HG03342 (cell line): ENCODE results near the gene MCM8.

Experiments used
- ATAC-seq: cut with Tn5 transposase; IDR thresholded peaks from one replicate; pipeline ENCODE4 v1.9.1; 2021; ENCODE audit warnings: mild to moderate bottlenecking, moderate library complexity; ENCODE audit not compliant: unreplicated experiment

The MCM8 gene

DNA sequence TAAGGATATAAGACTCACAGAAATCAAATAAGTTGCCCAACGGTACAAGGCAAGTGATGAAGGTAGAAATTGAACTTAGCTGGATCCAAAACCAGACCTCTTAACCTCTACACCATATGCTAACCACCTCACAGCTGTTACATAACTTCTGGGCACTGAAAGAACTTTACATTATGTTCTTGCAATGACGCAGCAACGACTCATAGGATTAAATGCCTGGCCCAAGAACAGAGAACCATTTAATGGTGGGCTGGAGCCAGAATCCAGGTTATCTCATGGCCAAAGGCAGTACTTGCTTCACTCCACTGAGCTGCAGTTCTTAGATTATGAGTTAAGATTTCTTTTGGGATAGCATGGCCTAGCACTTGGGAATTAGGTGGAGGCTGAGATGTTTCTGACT is 4.5 kb upstream of the MCM8 start:
- ATAC-seq, result no peak

DNA sequence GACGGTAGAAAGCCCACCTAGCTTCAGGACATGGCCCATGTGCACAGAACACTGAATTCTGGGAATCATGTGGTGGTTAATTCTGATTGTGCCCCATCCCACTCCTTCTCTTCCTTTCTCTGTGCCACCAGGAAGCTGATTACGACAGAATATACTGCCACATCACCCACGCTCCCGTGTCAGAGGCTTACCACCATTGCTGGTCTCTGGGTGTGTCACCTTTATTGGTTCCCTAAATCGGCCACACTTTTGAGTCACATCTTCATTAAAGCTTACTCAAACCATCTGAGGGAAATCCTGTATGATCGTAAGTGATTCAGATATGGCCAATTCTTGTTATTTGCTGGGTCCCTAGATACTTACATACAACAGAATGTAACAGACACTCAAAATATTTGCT is 3.2 kb upstream of the MCM8 start:
- no peak for ATAC-seq

DNA sequence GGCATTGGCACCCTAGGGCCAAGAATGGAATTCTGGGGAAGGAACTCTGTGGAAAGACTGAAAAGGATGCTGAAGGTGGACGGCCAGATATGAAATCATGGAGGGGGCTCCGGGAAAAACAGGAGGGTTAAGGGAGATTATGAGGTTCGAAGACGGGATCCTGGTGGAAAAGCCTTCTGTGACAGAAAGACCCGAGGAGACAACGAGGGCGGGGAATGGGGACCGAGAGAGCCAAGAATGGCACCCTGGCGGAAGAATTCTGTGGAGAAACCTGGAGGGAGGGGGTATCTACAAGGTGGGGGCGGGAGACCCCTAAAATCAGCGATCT is 545 bp upstream of the MCM8 start:
- ATAC-seq, result peak; percentile 2

DNA sequence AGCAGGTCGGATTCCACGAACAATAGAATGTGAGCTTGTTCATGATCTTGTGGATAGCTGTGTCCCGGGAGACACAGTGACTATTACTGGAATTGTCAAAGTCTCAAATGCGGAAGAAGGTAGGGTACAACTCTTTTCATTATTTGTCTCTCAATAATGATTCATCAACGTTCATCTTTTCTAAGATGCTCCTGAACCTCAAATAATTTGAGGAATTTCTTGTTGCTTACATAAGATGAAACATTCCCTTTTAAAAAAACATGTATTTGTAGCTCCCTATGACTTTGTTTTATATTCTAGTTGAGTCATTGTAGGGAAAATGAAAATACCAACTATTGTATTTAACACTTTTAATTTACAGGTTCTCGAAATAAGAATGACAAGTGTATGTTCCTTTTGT is 17.0 kb downstream of the MCM8 start:
- ATAC-seq, result no peak

DNA sequence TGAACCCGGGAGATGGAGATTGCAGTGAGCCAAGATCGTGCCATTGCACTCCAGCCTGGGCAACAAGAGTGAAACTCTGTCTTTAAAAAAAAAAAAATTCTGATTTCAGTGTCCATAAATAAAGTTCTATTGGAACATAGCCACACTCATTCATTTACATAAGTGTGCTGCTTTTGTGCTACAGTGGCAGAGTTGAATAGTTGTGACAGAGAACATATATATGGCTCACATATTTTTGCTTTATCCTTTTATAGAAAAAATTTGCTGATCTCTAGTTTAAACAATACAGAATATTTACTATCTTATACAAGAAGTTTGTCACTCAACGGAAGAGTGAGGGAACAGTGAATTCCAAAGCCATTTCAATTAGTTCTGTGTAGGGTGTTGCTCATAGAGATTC is 18.0 kb downstream of the MCM8 start:
- no peak for ATAC-seq

DNA sequence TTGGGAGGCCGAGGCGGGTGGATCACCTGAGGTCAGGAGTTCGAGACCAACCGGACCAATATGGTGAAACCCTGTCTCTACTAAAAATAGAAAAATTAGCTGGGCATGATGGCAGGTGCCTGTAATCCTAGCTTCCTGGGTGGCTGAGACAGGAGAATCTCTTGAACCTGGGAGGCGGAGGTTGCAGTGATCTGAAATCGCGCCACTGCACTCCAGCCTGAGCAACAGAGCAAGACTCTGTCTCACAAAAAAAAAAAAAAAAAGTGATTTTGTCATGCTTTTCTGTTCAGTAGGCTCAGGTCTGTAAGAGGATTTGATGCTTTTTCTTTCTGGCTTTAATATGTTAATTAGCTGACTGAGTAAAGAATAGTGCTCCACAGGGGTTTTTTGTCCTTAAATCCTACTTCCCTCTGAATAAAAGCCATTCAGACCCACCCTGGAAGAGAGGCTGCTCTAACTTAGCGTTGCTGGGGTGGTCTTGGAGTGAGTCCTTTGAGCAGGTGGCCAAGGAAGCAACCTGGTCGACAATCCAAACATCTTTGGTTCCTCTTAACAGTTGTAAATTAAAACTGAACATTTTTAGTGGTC is 19.0 kb downstream of the MCM8 start:
- ATAC-seq, result no peak

DNA sequence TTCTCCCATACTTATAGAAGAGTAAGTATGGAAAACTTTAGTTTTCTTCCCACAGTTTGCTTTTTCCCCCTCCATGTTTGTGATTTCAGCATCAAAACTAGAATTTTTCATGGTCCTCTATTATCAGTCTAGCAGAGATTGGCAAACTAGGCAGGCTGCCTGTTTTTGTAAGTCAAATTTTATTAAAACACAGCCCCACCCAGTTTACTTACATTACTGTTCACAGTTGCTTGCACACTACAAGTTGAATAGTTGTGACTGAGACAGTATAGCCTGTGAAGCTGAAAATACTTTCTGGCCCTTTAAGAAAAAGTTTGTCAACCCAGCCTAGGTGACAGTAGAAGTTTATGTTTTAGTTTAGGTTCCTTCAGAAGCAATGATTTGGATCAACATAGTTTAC is 19.5 kb downstream of the MCM8 start:
- no peak for ATAC-seq

DNA sequence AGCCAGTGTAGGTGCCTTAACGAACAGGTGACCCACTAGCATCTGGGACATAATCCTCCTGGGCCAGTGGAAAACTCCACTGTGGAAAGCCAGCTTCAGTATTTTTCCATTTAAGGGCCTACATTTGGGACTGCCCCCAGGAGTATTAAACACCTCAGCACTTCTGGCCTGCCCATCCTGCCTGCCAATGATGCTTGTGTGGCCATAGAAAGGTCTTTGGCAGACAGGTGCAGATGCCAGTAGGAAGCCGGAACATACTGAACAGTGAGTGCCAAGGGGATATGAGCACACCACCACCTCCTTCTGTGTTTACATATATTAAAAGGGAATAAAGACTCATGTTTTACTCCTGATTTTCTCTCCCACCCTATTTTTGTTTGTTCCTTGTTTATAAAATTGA is 19.9 kb downstream of the MCM8 start:
- no peak for ATAC-seq

DNA sequence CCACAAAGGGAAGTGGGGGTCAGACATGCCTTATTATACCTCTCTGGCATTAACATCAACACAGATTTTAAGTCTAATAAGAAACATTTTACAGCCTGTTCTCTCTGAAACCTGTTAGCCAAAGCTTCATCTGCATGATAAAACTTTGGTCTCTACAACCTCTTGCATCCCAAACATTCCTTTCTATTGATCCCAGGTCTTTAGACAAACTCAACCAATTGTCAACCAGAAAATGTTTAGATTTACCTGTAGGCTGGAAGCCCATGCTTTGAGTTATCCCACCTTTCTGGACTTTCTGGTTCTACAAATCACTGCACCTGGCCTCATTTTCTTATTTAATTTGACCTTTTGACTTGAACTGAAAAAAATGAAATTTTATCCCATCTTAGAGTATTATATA is 20.8 kb downstream of the MCM8 start:
- ATAC-seq, result no peak

DNA sequence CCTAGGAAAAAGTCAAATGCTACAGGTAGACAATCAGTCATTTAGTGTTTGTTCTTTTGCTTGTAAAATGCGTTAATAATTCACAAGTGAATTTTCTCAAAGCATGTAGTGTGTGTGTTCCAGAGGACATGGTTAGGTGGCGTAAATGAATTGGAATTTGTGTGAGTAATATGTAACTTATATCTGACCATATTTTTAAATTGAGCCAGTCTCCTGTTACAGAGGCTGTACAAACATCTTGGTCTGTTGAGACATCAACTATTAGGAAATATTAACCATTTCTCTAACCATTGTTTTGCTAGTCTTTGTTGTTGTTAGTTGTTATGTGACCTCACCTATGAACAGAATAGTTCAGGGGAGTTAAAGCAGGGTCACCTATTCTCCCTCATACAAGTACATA is 22.7 kb downstream of the MCM8 start:
- no peak for ATAC-seq

DNA sequence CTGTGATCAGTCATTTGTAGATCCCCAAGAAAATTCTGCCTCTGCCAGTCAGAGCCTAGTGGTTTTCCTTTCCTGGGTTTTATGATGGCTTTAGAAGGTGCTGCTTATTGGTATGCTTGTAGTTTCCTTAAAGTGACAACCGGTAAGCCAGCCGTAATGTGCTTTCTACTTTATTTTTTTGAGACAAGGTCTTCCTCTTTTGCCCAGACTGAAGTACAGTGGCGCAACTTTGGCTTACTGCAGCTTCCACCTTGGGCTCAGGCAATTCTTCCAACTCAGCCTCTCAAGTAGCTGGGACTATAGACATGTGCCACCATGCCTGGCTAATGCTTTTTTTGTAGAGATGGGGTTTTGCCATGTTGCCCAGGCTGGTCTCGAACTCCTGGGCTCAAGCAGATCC is 23.5 kb downstream of the MCM8 start:
- no peak for ATAC-seq

DNA sequence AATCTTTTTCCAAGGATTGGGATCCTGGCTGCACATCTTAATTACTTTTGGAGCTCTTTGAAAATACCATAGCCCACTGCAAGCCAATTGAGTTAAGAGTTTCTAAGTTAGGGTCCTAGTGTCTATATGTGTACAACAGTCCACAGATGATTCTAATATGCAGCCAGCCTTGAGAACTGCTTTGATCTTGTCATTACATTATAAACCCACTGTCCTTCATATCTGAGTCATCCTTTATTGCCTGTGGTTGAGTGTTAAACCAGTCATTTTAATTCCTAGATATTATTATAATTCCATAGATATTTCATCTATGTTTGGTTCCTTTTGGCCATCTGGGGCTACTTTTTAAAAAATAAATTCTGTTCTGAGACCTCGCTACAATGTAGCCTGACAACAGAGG is 24.1 kb downstream of the MCM8 start:
- no peak for ATAC-seq

DNA sequence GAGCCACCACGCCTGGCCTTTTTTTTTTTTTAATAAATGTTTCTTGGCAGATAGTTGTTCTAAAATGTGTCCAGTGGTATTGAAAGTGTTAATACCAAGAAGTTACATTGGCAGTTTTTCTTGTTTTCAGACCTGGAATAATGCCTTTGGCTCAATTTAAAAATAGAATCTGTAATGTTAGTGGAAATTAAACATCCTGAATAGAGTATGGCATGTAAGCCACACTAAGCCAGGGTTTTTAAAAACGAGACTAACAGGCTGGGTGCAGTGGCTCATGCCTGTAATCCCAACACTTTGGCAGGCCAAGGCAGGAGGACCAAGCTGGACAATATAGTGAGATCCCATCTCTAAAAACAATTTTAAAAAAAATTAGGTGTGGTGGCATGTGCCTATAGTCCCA is 25.3 kb downstream of the MCM8 start:
- no peak for ATAC-seq

DNA sequence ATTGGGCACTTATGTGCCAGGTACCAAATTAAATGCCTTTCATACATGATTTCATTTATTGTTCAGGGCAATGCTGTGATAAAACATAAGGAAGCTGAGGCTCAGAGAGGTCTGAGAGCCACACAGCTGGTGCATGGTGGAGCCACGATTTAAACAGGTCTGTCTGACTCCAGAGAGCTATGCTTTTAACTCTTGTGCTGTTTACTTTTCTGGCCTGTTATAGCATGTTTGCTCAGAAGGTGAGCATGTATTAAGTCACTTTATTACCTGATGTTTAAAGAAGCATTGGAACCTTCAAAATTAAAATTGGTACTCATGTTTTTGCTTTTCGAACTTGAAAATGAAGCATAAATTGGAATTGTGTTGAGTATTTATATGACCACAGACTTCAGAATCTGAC is 26.8 kb downstream of the MCM8 start:
- no peak for ATAC-seq

DNA sequence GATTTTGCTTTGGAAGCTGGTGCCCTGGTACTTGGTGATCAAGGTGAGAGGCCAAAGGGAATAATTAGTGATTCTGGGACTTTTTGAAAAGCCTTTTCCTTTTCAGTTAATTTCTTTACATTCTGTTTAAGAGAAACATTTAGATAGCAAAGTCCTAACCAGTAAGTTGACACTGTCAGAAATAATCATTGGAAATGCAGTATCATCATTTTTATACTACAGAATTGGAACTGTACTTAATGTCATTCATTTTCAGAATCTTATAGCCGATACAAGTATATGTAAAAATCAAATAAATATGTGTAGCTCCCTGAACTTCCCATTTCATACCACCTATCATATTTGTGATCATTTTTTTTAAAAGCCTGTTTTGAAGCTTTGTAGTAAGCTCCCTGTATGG is 27.5 kb downstream of the MCM8 start:
- no peak for ATAC-seq

DNA sequence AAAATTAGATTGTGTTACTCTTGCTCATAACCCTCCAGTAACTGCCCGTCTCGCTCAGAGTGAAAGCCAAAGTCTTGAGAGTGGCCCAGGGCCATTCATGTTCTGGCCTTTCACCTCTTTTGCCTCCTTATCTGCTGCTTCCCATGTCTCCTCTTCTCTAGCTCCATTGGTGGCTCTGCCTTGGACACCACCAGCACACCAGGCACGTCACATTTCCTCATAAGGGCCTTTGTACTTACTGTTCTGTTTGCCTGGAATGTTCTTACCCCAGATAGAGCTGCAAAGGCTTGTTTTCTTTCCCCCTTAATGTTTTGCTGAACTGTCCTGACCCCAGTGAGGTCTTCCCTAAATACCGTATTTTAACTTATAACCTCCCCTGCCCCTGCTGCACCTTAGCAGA is 29.3 kb downstream of the MCM8 start:
- ATAC-seq, result no peak

DNA sequence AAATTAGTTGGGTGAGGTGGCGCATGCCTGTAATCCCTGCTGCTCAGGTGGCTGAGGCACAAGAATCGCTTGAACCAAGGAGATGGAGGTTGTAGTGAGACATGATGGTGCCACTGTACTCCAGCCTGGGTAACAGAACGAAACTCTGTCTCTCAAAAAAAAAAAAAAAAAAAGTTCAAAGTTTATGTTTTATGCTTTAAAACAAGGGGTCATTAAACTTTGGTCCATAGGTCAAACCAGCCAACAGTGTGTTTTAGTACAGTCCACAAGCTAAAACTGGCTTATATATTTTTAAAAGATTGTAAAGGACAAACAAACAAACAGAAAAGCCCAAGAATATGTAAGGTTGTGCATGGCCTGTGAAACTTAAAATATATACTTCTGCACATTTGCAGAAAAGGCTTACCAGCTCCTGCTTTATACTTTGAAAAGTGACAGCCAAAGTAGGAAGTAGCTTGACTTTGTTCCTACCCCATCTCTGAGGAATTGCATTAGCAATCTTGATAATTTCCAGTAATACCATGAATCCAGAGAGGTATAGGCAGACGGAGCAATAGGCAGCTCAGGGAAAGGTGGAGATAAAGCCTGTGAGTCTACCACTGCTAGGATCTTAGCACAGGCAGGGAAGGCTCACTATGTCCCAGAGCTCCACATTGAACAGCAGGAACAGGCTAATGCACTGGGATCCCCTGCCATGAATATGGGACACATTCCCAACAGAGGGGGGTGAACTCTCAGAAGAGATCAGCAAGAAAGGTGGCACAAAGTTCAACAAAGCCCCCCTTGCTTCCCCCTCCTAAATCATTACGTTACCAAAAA is 30.5 kb downstream of the MCM8 start:
- no peak for ATAC-seq

DNA sequence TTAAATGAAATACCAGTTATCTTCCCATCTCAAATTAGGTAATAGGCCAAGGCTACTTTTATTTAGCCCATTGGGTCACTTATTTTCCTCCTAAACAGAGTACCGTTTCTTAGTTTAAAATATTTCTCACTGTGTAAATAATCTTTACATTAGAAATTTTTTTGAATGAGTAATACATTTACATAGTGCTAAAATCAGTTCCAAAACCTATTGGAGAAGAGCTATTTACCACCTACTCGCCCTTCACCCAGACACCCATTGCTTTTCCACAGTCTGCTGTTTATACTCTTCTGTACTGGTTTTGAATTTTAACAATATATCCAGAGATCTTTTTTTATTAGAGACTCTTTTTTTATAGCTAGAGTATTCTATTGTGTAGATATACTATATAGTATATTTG is 36.9 kb downstream of the MCM8 start:
- no peak for ATAC-seq

DNA sequence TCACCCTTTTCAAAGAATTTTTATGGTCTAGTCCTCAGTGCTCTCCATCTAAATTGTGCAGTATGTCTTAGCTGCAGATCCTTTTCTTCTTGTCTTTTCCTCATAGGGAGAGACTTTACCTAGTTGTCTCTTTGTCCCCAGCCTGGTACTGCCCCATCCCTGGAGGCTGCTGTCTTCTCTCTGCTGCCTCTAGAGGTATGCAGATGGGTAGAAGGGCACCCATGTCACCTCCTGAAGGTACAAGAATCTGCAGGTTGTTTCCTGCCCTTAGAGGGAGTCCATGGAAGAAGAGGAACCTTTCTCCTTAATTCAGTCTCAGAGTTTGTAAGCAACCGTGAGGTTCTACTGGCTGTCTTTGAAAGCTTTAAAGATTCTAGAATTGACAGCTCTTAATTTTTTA is 39.1 kb downstream of the MCM8 start:
- ATAC-seq, result no peak

DNA sequence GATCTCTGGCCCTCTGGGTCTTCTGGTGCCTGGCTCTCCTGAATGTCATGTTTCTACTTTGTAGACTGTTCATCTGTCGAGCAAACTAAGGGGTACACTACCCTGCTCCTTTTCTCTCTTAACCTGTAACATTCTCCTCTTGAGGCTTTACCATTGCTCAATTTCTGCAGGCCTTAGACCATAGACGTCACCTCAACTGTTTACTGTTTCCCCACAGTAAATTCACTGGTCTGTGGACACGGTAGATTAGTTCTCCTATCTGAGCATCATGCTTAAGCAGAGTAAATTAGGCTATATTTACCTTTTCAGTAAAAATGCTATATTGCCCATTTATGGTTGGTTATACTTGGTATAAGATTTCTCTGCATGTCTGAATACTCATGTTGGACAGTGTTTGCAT is 40.5 kb downstream of the MCM8 start:
- no peak for ATAC-seq

DNA sequence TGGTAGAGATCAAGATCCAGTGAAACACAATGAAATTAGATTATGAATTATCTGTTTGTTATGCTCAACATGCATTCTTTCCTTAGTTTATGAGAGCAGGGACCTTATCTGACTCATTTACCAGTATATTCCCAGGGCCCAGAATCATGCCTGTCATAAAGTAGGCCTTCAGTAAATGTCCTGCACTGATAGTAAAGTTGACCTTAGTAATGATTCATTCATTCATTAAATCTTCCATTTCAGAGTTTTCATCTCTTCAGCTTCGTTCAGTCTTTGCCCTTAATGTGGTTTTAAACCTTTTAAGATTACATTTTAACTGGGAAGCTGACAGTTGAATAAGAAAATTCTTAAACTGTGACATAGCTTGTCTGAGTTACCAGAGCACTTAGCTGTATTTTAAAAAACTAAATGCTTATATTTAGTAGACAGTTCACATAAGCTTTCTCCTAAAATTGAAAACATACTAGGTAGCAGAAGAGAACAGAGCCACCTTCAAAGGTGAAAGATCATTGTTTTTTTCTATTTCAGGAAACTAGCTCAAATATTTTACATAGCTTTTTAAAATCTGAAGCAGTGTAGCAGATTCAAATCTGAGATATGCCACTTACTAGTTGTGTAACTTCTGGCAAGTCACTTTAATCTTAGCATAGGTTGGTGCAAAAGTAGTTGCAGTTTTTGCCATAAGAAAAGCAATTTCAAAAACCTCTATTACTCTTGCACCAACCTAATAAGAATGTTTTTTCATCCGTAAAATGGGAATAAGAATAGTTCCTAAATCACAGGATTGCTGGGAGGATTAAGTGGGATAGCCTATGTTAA is 41.4 kb downstream of the MCM8 start:
- no peak for ATAC-seq

DNA sequence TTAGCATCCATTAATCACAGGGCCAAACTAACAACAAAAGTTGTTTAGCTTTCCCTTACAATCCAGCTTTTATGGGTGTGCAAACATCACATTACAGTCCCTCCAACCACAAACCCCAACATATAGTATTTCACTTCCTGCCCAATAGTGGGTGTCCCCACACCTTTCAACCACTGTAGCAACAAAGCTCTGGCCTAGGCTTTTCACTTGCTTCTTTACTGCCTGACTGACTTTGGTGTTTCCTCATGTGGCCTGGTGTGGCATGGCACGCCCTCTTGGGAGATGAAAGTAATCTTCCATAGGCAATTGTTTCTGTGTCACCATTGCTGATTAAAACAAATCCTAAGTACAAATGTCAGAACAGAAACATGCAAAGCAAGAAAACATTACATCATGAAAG is 46.3 kb downstream of the MCM8 start:
- ATAC-seq, result peak; percentile 97
